ENCODE data around the gene SORCS3. TPM values are rescaled to one million over a fixed set of nuclear protein-coding genes. Genes with fewer than 3 reads are reported as not detected.

Gene SORCS3
- total RNA-seq, 1 donor from 2014 or later = 4.2 TPM

- H3K4me1 Mint-ChIP-seq (ENCODE audit: unreplicated experiment) = peaks cover 12% of the 10 kb centered on the region
- no peak for TF ChIP-seq CTCF (conservative IDR thresholded peaks at IDR 0.05)
- H3K9me3 Mint-ChIP-seq = no peaks in the 10 kb centered on the region
- DNase-seq (ENCODE audit: extremely low spot score, unreplicated experiment) = no peak
- H3K36me3 Mint-ChIP-seq = peaks cover 3% of the 10 kb centered on the region
- H3K27me3 Mint-ChIP-seq = peaks cover 62% of the 10 kb centered on the region
- H3K4me3 Mint-ChIP-seq = no peak overlapping the region
- H3K27ac Mint-ChIP-seq = no peak overlapping the region
Measured at GRCh38 chr10:104648421-104648820, 7.3 kb downstream of the SORCS3 start.

GRCh38 chr10:104650072-104650471 is 9.0 kb downstream of the SORCS3 start:
- no peak for DNase-seq (ENCODE audit: extremely low spot score, unreplicated experiment)
- no peaks in the 10 kb centered on the region for H3K9me3 Mint-ChIP-seq
- TF ChIP-seq CTCF (conservative IDR thresholded peaks at IDR 0.05) = peak; percentile 57
- peaks cover 3% of the 10 kb centered on the region for H3K36me3 Mint-ChIP-seq
- H3K4me1 Mint-ChIP-seq (ENCODE audit: unreplicated experiment) = peaks cover 11% of the 10 kb centered on the region
- no peak overlapping the region for H3K27ac Mint-ChIP-seq
- peaks cover 46% of the 10 kb centered on the region for H3K27me3 Mint-ChIP-seq
- H3K4me3 Mint-ChIP-seq = no peak overlapping the region

GRCh38 chr10:104650635-104651331 is 9.7 kb downstream of the SORCS3 start:
- peaks cover 3% of the 10 kb centered on the region for H3K36me3 Mint-ChIP-seq
- H3K4me3 Mint-ChIP-seq = no peak overlapping the region
- H3K9me3 Mint-ChIP-seq = no peaks in the 10 kb centered on the region
- H3K4me1 Mint-ChIP-seq (ENCODE audit: unreplicated experiment) = peaks cover 11% of the 10 kb centered on the region
- no peak for DNase-seq (ENCODE audit: extremely low spot score, unreplicated experiment)
- TF ChIP-seq CTCF (conservative IDR thresholded peaks at IDR 0.05) = no peak
- H3K27me3 Mint-ChIP-seq = peaks cover 41% of the 10 kb centered on the region
- no peak overlapping the region for H3K27ac Mint-ChIP-seq

GRCh38 chr10:104657036-104657435 is 15.9 kb downstream of the SORCS3 start:
- H3K27ac Mint-ChIP-seq = no peak overlapping the region

GRCh38 chr10:104657457-104657856 is 16.4 kb downstream of the SORCS3 start:
- Mint-ChIP-seq H3K9me3 (no peaks in the 10 kb centered on the region), H3K4me1 (ENCODE audit: unreplicated experiment) (no peaks in the 10 kb centered on the region), H3K4me3 (no peak overlapping the region), H3K27ac (no peak overlapping the region), H3K27me3 (peaks cover 29% of the 10 kb centered on the region), H3K36me3 (no peaks in the 10 kb centered on the region)
- no peak for DNase-seq (ENCODE audit: extremely low spot score, unreplicated experiment)
- TF ChIP-seq CTCF (conservative IDR thresholded peaks at IDR 0.05) = no peak

More at GRCh38 chr10:104657036-104657435, 15.9 kb downstream of the SORCS3 start:
- no peaks in the 10 kb centered on the region for H3K4me1 Mint-ChIP-seq (ENCODE audit: unreplicated experiment)
- no peaks in the 10 kb centered on the region for H3K36me3 Mint-ChIP-seq
- H3K9me3 Mint-ChIP-seq = no peaks in the 10 kb centered on the region
- no peak for DNase-seq (ENCODE audit: extremely low spot score, unreplicated experiment)
- peaks cover 27% of the 10 kb centered on the region for H3K27me3 Mint-ChIP-seq
- H3K4me3 Mint-ChIP-seq = no peak overlapping the region
- TF ChIP-seq CTCF (conservative IDR thresholded peaks at IDR 0.05) = no peak
